Right forelimb (tissue), 1 donor: ENCODE measurements around the gene RAB36.

Experiments used
- DNase-seq: peaks from one replicate; pipeline ENCODE4 v3.0.0-alpha.2; 2018

Gene RAB36

DNA sequence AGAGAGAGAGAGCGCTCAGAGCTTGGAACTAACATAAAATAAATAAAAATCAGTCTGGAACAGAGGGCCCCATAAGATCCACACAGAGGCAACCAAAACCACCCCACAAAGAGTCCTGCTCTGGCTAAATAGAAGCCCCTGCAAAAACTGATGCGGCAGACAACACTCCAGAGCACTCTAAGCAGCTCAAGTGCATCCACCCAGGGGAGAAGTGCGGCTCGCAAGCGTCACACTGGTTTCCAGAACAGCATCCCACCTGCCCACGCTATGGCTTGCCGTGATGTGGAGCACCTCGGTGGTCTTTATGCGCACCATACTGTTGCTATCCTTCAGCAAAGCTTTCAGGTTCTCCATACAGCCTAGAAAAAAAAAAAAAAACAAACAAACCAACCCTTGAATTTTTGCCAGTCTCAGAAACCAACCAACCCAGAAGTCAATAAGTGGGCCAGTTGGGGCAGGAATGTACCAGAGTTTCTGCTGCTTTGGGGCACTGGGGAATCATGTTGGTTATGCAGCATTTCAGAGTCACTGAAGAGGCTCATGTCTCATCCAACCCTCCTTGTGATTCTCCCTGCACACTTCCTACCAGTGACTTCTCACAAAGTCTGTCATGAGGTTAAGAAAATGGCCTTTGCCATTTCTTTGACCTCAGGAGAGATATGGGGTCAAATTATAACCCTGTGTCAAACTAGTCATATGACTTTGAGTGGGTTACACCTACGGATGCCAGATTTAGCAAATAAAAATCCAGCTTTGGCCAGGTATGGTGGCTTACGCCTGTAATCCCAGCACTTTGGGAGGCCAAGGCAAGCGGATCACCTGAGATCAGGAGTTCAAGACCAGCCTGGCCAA lies 6.5 kb upstream of the RAB36 start:
- DNase-seq = no peak

DNA sequence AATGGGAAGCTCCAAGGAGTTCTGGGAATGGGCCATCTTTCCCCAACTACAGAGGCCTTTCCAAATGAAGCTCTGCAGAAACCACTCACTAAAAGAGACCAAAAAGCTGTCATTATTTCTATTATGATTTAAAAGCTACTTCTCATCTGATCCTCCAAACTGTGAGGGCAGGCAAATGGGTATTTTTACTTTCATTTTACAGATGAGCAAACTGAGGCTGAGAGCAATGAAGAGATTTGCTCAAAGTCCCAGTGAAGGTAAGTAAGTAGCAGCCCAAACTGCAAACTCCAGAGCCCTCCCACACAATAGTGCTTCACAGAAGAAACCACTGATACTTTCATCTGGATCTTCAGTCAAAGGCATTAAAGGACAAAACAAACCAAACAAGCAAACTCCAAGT lies 4.9 kb upstream of the RAB36 start:
- DNase-seq = no peak

DNA sequence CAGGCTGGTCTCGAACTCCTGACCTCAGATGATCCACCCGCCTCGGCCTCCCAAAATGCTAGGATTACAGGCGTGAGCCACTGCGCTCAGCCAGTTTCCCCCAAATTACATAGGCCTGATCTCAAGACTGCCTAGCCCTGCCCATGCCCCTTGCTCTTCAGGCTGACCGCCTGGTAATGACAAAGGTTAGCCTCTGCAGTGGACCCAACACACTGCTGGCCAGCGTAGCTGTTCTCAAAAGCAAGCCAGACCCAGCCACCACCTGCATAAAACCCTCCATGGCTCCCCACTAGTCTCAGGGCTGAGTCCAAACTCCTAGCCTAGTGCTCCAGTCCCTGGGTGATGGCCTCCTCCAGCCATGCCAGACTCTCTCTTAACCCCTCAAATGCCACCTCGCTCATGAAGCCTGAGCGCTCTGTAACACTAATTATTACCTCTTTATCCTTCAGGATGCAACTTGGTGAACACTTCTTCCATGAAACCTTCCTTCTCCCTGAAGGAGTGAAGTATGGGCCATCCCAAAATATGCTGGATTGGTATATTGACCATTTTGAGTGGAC lies 2.7 kb upstream of the RAB36 start:
- DNase-seq = no peak

GRCh38 chr22:23143119-23143518 lies 2.2 kb upstream of the RAB36 start:
- no peak for DNase-seq

DNA sequence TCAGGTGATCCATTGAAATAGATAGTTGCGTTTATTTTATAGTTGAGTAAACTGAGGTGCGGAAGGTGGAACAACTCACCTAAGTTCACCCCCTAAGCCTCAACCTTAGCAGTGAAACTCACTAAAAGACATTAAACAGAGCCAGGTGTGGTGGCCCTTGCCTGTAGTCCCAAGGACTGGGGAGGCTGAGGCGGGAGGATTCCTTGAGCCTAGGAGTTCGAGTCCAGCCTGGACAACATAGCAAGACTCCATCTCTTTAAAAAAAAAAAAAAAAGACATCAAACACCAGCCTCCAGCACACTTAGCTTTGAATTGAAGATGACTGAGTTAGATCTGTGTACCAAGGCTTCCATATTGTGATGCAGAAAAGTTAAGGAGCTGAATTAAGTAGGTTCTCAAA lies 845 bp upstream of the RAB36 start:
- no peak for DNase-seq

- DNase-seq = no peak
Observed at GRCh38 chr22:23145878-23146470, 697 bp downstream of the RAB36 start.

DNA sequence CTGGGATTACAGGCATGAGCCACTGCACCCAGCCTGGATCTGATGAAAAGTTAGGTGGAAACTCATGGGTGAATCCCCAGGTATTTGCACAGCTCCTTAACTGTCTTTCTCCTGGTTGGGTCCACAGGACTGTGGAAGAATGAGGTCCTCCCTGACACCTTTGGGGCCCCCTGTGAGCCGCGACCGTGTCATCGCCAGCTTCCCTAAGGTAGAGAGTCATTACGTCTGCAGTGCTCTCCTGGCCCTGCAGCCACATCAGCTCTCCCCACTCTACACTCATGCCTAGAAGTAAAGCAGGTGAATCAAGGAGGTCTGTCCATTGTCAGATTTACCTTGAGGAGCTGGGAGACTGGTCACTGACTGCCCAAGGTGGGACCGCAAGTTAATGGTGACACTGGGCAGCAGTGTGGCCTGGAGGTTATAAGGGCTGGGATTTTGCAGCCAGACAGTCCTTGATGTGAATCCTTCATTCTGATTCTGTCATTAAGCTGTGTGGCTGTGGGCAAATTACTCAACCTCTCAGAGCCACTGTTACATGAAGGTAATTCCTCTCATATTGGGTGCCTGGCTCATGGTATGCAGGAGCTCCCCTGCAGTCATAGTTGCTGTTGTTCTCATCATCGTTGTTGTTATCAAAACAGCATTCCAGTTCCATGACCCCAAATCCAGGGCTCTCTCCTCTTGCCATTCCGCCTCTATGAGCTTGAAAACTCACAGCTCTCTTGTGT lies 1.4 kb downstream of the RAB36 start:
- DNase-seq = no peak

DNA sequence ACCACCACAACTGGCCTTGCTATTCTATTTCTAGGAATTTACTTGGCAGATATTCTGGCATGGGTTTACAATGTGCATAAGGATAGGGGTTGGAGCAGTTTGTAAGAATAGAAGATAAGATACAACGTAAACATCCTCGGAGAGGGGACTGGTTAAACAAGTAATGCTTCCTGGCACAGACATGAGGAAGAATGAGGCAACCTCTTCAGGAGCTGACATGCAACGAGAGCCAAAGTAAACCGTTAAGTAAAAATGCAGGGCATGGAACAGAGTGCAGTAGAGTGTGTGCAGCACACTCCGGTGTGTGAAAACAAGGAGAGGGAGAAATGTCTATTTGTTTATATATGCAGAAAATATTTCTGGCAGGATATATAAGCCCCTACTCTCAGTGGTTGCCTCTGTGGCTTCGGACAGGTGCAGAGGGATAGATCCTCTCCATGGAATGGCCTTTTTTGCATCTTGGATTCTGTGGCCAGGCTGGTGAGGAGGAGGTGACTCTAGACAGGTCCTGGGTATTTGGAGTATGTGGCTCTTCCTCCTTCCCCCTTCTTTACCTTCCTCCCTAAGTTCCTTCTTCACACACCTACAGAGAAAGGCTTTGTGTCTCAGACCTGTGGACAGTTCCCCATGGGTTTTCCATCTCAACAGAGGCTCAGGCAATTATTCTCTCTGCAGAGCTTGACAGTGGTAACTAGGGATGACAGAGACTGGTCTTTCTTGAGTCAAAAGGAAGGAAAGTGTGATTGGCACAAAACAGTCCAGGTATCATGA lies 2.5 kb downstream of the RAB36 start:
- no peak for DNase-seq

DNA sequence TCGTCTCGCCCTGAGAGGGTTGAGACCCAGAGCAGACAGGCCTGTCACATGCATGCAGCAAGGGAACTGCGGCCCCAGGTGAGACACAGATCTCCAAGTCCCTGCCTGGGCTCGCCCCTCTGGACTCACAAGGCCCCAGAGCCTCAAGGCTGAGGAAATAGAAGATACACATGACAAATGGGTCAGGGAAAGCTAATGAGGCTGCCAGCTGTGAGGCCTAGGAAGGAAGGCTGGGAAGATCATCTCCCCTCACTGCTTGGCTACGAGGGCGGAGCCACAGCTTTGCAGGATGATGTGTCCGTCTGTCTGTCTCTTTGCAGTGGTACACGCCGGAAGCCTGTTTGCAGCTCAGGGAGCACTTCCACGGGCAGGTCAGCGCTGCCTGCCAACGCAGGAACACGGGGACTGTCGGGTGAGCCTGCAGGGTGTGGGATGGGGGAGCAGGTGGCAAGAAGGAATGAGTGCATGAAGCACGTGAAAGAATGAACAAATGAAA lies 4.5 kb downstream of the RAB36 start:
- no peak for DNase-seq

DNA sequence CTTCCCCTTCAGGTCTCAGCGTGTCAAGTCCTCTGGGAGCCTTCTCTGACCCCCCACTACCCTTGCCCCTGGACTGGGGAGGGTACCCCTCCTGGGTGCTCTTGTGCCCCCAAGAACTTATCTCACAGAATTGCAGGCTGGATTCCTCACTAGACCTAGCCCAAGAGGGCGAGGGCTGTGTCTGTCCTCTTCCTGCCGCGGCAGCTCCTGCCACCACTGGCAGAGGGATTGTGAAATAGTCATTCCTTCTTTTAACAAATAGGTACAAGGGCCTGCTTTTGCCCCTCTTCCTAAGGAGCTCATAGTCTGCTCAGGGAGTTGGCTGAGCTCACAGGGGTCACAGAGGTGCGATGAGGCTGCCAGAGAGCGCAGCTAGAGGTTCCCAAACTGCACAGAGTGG lies 5.5 kb downstream of the RAB36 start:
- no peak for DNase-seq

DNA sequence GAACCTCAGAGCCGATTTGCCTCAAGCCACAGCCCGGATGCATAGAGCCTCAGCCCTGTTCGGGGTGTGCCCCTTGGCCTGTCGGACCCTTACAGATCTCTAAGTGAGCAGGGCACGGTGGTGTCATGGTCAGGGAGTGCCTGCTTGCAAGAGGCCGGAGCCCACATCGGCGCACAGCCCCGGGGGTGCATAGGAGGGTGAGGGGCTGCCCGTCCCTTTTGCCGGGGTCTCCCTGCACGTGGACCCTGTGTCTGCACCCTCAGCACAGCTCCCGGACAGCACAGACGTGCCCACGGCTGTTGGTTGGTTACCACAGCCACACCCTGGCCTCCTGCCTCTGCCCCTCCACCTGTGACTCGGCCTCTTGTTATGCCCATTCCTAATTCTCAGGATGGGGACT lies 6.5 kb downstream of the RAB36 start:
- DNase-seq = no peak

DNA sequence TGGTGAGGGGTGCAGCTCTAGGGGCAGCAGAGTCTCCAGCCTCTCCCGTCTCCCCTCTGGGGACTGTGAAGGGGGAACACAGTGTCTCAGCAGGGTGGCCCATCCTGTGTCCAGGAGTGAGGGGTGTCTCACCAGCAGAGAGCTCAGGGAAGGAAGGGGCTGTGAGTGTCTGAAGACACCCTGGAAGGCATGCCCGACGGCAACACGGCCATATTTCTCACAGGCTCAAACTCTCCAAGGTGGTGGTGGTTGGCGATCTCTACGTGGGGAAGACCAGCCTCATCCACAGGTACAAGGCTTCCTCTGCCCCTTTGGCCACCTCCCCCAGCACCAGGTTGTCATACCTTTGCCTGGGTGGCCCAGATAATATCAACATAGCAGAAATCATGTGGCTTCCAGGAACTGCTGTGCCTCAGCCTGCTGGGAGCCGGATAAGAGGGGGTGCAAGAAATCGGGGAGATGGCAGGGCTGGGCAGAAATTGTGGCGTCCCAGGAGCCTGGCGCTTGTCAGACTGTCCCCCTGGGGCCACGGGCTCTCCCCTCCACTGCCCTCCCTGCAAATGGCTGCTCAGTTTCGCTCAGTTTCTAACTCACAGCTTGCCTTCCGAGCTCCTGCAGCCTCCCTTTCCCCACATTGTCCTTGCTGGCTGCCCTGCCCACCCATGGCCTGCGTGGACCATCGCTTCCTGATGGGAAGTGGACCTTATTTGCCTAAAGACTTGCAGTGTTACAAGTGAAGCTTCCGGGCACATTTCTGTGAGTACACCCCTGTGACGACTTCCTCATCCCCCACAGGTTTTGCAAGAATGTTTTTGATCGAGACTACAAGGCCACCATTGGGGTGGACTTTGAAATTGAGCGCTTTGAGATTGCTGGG lies 7.2 kb downstream of the RAB36 start:
- no peak for DNase-seq

GRCh38 chr22:23153994-23154393 lies 8.7 kb downstream of the RAB36 start:
- no peak for DNase-seq

GRCh38 chr22:23154461-23154860 lies 9.2 kb downstream of the RAB36 start:
- no peak for DNase-seq

DNA sequence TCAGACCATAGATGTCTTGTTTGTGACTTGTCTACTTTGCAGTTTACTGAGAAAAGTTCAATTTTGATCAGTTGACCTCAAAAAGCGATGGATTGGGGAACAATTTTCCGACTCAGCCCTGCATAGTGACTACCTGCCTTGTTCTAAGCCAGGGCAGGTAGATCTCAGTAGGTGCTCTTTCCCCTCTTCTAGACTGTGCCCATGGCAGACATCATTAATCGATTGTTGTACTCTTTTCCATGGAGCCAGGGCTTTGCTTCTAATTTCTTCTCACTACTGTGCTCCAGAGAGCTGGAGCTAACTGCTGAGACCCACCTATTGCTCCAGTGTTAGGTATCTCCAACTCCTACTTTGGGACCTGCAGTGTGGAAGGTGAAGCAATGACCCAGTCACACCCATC lies 9.9 kb downstream of the RAB36 start:
- DNase-seq = no peak

- no peak for DNase-seq
Observed at GRCh38 chr22:23155831-23156230, 10.6 kb downstream of the RAB36 start.

DNA sequence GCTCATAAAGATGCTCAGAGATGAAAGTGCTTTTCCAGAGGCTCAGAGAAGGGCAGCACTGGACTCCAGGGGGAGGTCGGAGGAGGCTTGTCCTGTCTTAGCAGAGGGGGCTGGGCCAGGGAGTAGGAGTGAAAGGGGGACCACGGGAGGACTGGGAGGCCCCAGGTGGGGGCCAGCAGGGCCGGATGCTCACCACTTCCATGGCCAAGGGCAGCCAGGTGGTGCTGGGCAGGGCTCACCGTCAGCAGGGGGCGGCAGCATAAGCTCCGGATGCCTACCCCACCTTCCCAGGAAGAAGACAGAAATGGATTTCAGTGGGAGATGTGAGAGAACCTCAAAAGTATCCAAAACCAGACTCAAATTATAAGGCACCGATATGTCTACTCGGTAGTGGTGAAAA lies 11.0 kb downstream of the RAB36 start:
- DNase-seq = no peak

- DNase-seq = no peak
Observed at GRCh38 chr22:23157560-23158515, 12.6 kb downstream of the RAB36 start.

DNA sequence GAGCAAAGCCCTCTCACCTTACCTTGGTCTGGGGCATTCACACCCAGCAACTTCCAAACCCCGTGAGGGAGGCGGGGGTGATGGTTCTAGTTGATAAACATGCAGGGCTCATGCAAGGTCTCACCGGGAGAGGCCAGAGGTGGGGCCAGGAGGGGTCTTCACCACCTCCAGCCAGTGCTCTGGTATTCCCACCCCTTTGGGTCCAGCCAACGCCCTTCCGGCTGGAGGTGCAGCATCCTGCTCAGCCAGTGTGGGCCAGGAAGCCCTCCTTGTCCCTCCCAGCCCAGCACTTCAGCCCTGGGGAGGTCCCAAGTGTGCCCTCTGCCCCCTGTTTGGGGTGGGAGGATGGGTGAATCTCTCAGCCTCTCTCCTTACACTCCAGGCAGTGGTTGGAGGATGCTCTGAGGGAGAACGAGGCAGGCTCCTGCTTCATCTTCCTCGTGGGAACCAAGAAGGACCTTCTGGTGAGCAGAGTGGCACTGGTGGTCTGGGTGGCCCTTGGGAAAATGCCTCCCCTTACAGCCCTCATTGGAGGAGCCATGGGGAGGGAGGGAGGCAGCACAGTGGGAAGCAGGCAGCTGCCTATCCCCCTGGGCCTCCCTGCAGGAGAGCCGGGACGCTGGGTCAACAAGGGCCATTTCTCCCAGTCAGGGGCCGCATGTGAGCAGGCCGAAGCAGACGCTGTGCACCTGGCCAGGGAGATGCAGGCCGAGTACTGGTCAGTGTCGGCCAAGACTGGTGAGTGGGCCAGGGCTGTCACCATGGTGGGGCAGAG lies 13.4 kb downstream of the RAB36 start:
- no peak for DNase-seq

- DNase-seq = no peak
Observed at GRCh38 chr22:23159291-23159630, 14.0 kb downstream of the RAB36 start.
